Activated gamma-delta T cell treated with Interleukin-2 at 50 U/mL for 16 hours (primary cell): ENCODE results near the gene TPSB2.

Source experiments
- DNase-seq: peaks from one replicate; pipeline ENCODE4 v3.0.0-alpha.2; 2020

Gene TPSB2

DNA sequence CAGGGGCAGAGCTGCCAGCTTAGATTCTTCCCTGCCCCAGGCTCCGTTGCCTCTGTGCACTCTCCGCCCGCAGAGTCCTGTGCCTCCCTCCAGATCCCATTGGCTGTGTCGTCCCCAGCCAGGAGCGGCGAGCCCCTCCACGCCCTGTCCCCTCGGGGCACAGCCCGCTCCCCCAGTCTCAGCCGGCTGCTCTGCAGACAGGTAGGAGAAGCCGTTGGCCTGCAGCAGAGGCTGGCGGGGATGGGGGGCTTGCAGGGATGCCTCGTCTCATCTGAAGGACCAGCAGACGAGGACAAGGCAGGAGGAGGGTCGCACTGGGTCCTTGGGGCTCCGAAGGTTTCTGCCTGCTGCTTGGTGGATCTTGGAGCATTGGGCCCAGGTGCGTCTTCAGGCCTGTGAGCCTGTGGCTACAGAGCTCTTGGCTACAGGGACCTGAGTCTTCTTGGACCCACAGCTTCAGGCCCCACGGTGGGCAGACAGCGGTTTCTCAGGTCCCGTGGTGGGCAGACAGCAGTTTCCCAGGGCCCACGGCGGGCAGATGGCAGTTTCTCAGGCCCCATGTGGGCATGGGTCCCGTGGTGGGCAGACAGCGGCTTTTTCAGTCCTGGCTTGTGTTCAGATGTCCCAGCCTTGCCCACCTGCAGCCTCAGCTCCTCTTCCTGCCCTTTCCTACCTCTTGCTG is 10.9 kb downstream of the TPSB2 start:
- DNase-seq = no peak

DNA sequence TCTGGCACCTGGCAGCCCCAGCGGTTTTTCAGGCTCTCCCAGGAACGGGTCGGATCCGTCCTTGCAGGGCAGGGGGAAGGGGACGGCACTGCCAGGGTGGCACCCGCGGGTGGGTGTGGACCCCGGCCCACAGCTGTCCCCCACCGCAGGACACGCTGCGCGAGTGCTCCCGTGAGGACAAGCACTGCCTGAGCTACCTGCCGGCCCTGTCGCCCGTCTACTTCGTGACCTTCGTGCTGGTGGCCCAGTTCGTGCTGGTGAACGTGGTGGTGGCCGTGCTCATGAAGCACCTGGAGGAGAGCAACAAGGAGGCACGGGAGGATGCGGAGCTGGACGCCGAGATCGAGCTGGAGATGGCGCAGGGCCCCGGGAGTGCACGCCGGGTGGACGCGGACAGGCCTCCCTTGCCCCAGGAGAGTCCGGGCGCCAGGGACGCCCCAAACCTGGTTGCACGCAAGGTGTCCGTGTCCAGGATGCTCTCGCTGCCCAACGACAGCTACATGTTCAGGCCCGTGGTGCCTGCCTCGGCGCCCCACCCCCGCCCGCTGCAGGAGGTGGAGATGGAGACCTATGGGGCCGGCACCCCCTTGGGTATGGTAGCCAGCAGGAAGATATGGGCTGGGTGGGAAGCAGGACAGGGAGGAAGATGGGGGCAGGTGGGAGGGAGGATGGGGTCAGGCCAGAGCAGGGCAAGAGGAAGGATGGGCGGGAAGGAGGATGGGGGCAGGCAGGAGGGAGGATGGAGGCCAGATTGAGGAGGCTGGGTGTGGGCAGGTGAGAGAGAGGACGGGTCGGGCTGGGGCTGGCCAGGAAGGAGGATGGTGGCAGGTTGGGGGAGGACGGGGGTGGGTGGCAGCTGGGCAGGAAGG is 11.7 kb downstream of the TPSB2 start:
- no peak for DNase-seq

DNA sequence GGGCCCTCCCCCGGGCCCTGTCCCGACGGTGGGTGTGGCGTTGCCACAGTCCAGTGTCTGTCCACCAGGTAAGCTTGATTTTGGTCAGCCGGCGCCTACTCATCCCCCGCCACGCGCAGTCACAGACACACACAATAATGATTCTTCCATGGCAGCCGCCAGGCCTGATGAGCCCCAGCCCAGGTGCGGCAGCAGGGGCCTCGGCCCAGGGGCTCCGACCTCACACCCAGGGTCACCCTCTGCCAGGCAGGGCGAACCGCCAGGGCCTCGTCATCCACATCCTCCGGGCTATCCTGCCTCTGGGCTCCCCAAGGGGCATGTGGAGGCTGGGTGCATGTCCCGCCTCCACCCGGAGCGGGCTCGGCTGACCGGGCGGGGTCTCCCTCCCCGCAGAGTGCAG is 12.5 kb downstream of the TPSB2 start:
- DNase-seq = no peak

DNA sequence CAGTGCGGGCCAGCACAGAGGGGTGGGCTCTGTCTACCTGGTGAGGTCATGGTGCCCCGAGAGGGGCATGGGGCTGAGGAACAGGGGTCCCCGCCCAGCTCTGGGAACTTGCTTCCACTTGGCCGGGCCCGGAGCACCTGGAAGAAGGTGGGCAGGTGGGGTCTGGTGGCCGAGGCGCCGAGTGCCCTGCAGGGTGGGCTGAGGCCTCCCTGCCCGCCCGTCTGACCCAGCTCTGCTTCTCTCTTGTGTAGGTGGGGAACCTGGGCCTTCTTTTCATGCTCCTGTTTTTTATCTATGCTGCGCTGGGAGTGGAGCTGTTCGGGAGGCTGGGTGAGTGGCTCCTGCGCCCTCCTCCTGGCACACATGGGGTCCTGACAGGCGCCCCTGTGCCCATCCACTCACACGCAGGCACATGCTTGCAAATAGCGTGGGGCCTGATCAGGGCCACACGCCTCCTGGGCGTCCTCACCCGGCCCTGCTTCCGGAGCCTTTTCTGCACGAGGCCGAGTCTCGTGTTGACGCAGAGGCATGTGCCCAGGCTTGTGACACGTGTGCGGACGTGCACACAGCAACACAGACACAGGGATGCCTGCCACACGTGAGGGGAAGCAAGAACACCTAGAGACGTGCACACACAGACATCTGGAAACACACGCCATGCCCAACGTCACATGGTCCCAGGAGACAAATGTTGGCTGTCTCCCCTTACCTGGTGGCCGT is 13.1 kb downstream of the TPSB2 start:
- no peak for DNase-seq

DNA sequence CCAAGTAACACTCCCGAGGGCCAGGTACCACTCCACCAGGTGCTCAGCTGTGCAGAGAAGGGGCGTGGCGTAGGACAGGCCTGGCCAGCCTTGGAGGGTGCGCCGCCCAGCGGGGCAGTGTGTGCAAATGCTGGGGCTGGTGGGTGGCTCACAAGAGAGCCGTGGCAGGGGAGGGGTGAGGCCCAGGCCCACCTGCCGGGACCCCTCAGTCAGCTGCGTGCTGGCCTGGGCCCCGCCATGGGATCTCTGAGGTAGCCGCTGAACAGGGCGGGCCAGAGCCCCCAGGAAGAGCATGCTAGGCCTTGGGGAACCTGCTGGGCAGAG is 13.7 kb downstream of the TPSB2 start:
- DNase-seq = no peak

DNA sequence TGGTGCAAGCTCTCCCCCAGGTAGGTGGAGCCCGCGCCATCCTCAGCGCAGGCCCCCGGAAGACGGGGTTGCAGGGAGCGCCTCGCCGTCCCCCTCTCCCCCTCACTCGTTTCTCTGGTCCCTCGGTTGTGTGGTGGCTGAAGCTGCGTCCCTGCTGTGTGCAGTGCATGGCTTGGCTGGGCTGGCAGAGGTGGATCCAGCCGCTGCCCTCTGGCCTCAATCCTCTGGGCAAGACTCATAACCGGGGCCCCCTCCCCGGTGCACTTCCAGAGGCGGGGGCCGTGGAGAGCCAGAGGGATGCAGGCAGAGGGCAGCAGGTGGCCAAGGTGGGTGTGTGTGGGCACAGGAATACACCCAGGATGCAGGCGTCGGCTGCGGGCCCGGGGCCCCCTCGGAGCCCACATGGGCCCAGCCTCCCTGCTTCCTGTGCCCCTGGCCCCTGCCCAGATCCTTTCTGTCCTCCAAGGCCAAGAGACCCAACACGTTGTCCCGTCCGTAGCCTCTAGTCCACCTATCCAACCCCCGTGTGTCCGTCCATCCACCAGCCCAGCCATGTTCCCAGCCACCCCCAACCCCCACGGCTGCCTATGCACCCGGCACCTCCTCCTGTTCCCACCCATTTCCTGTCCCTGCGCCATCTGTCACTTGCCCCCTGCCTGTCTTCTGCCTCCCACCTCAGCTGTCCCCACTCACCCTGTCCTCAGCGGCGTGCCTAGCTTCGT is 14.2 kb downstream of the TPSB2 start:
- DNase-seq = no peak

DNA sequence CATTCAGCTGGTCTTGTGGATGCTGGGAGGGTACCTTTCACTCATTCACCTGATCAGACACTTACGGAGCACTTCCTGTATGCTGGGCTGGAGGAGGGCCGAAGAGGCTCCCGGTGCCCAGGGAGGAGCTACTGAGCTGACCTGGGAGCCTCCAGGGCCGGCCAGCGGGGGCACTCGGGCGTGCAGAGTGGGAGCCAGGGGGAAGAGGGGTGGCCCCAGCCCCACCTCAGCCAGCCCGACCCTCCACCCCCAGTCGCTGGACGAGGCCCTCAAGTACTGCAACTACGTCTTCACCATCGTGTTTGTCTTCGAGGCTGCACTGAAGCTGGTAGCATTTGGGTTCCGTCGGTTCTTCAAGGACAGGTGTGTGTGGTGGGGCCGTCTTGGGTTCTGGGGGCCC is 15.3 kb downstream of the TPSB2 start:
- no peak for DNase-seq

DNA sequence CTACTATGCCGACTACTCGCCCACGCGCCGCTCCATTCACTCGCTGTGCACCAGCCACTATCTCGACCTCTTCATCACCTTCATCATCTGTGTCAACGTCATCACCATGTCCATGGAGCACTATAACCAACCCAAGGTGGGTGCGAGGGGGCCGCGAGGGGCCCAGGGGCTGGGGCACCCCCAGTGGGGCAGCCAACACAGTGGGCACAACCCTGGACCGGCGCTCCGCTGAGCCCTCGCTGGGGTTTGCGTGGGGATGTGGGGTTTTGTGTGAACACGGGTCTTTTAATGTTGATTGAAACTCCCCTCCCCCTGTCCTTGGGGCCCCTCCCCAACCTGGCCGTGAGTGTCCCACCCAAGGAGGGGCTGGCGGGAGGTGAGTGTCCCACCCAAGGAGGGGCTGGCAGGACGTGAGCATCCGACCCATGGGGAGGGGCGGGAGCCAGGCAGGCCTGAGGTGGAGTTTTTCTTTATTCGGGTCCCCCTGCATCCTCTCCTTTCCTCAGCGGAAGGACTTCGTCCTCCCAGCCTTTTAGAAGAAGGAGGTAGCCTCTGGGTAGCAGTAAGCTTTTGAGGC is 16.1 kb downstream of the TPSB2 start:
- DNase-seq = no peak

DNA sequence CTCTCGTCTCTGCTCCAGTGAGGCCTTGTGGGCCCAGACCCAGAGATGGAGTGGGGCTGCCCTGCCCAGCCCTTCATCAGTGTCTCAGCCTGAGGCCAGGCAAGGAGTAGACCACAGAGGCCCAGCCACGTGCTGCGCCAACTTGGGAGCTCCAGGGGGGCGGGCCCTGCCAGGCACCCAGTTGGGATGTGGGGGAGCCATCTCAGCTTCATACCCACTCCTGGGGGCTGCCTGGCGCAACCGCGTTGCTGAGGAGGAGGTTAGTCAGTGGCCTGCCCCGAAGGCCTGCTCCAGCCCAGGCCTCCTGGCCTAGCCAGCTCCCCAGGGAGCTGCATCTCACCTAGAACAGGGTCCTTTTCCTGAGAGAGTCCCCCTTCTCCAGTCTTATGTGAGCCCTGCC is 16.8 kb downstream of the TPSB2 start:
- DNase-seq = no peak

DNA sequence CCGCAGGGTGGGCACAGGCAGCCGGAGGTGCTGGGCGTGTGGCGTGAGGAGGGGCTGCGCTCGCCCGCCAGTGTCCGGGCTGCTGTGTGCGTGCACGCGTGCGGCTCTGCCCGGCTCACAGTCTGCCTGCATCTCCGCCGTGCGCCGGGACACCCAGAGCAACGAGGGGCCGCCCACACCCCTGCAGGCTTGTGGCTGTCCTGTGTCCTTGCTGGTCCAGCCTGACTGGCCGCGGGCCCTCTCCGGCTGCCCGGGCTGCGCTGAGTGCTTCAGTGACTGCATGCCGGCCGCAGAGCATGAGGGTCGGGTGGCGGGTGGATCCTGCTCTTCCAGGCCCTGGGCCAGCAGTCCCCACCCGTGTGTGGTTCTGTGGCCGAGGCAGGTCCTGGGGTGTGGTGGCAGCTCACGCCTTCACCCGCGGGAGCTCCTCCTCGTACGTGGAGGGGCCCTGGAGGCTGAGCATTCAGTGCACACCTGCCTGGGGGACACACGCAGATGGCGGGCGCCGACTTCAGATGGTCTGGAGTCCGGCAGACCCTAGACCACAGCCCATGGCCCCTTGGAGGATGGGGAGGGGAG is 17.3 kb downstream of the TPSB2 start:
- no peak for DNase-seq

DNA sequence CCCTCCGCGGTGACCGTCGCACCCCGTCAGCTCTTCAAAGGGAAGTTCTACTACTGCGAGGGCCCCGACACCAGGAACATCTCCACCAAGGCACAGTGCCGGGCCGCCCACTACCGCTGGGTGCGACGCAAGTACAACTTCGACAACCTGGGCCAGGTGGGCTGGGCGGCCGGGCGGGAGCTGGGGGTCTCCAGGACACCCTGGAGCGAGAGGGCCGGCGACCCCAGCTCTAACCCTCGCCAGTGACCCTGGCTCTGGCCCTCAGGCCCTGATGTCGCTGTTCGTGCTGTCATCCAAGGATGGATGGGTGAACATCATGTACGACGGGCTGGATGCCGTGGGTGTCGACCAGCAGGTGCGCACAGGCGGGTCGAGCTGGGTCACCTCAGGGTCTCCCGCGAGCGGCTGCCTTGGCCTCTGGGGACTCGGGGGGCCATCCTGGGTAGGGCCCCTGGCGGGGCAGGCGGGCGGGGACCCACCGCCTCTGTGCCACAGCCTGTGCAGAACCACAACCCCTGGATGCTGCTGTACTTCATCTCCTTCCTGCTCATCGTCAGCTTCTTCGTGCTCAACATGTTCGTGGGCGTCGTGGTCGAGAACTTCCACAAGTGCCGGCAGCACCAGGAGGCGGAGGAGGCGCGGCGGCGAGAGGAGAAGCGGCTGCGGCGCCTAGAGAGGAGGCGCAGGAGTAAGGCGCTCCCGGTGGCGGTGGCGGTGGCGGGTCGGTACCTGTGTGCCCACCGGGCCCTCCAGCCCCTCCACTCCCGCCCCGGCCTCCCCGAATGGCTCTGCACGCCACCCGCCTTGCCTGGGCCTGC is 18.3 kb downstream of the TPSB2 start:
- no peak for DNase-seq

DNA sequence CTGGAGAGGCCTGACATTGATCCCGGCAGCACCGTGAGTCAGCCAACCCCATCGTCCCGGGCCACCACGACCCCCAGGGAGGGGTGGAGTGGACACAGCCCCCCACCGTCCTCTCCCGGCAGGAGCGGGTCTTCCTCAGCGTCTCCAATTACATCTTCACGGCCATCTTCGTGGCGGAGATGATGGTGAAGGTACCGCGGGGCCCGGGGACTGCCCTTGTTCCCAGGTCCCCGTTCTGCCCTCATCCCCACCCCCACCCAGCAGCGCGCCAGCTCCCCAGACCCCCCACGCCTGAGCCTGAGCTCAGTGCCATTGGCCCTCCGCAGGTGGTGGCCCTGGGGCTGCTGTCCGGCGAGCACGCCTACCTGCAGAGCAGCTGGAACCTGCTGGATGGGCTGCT is 19.5 kb downstream of the TPSB2 start:
- DNase-seq = no peak

DNA sequence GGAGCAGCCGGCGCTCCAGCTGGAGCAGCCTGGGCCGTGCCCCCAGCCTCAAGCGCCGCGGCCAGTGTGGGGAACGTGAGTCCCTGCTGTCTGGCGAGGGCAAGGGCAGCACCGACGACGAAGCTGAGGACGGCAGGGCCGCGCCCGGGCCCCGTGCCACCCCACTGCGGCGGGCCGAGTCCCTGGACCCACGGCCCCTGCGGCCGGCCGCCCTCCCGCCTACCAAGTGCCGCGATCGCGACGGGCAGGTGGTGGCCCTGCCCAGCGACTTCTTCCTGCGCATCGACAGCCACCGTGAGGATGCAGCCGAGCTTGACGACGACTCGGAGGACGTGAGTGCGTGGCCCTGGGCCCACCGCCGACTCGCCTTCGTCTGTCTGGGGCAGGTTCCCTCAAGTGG is 20.9 kb downstream of the TPSB2 start:
- DNase-seq = no peak

DNA sequence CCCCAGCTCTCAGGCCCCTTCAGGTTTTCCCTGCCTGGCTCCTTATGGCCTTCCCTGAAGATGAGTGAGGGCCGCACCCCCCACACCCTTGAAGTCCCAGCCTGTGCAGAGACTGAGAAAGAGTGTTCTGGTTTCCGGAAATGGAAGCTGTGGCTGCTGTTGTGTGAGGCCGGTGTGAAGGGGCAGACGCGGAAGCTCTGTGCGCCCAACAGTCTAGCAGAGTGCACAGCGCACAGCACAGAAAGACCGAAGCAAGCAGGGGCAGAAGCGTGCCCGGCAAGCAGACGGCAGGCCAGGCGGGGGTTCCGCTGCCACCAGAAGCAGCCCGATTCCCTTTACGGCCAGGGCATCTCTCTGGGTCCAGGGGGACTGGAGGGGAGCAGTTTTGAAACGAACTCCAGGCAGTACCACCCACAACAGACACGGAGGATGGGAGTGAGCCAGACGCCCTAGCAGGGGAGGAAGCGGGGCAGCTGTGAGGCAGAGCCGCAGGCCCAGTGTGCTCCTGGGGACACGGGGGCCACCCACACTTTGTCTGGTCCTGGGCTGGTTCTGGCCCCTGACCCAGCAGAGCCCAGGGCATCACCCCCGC is 21.6 kb downstream of the TPSB2 start:
- no peak for DNase-seq

DNA sequence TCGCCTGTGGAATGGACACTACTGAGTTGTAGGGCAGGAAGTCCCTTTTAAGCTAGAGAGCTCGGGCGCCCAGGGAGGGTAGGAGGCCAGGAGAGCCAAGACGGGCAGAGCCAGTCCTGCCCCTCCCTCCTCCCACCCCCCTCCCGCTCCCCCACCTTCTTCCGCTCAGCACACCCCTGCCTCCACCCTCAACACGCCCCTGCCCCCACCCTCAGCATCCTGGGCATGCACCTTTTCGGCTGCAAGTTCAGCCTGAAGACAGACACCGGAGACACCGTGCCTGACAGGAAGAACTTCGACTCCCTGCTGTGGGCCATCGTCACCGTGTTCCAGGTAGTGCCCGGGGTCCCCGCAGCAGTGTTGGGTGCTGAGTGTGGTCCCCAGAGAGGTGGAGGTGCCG is 23.2 kb downstream of the TPSB2 start:
- no peak for DNase-seq

DNA sequence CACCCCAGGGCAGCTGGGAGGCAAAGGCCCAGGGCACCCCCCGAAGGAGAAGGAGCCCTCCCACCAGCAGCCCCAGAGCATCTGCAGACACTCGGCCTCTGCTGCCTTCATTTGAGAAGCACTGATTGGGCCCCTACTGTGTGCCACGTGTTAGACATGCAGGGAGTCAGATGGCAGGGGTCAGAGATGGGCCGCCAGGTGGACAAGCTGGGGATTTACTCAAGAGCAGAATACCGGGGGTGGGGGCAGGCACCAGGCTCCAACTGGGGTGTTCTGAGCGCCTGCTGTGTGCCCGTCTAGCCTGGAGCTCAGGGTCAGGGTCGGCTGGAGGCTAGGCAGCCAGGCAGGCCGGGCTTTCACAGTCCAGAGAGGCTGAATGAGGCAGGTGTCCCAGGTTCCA is 23.7 kb downstream of the TPSB2 start:
- no peak for DNase-seq

DNA sequence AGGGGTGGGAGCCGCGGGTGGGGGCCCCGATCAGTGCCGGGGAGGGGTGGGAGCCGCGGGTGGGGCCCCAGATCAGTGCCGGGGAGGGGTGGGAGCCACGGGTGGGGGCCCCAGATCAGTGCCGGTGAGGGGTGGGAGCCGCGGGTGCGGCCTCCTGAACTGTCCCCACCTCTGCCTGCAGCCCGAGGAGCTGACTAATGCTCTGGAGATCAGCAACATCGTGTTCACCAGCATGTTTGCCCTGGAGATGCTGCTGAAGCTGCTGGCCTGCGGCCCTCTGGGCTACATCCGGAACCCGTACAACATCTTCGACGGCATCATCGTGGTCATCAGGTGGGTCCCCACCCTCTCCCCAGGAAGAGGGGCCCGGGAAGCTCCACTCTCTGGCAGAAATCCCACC is 25.1 kb downstream of the TPSB2 start:
- no peak for DNase-seq

DNA sequence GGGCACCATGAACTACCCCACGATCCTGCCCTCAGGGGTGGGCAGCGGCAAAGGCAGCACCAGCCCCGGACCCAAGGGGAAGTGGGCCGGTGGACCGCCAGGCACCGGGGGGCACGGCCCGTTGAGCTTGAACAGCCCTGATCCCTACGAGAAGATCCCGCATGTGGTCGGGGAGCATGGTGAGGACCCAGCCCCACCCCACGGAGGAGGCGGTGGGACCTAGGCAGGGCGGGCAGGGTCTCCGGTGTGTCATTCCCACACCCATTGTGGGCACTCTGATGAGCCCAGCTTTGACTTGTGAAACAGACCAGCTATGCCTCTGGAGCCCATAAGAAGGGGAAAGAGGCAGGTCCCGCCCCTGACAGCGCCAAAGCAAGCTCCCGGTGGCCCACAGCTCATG is 27.7 kb downstream of the TPSB2 start:
- DNase-seq = no peak

DNA sequence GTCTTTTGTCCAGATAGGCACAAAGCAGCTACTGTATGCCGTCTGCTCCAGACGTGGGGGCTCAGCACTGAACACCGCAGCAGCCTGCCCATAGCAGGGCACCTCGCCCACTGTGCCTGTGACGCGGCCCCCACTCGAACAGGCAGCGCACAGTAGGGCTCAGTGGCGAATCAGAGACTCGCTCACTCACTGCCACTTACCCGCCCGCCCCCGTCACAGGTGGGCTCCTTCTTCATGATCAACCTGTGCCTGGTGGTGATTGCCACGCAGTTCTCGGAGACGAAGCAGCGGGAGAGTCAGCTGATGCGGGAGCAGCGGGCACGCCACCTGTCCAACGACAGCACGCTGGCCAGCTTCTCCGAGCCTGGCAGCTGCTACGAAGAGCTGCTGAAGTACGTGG is 28.5 kb downstream of the TPSB2 start:
- DNase-seq = no peak

DNA sequence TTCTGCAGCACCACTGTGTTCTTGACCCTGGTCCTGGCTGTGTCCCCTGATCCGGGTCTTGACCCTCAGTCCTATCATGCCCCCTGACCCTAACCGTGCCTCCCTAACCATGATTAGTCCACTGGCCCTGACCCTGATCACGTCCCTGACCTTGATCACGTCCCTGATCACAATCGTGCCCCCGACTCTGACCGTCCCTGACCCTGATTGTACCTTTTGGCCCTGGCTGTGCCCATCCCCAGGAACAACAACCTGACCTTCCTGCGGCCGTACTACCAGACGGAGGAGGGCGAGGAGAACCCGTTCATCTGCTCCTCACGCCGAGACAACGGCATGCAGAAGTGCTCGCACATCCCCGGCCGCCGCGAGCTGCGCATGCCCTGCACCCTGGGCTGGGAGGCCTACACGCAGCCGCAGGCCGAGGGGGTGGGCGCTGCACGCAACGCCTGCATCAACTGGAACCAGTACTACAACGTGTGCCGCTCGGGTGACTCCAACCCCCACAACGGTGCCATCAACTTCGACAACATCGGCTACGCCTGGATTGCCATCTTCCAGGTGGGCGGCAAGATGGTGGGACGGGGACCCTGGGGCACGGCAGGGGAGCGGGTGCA is 29.9 kb downstream of the TPSB2 start:
- DNase-seq = no peak
